HepG2 (cell line): ENCODE measurements around the gene TWF1. TPM values are rescaled to one million over a fixed set of nuclear protein-coding genes. Genes with fewer than 3 reads are reported as not detected.

Experiments used
- ATRX ChIP-seq: sonication (generic); formaldehyde crosslinking; IDR thresholded peaks from 2 replicates; pipeline ENCODE4 v1.4.0; 2020; ENCODE audit warnings: missing genetic modification reagents, borderline replicate concordance
- DPF2 ChIP-seq: sonication (generic); formaldehyde crosslinking; IDR thresholded peaks from 2 replicates; pipeline ENCODE4 v1.4.0; 2020; ENCODE audit warnings: mild to moderate bottlenecking, low read depth, missing genetic modification reagents, borderline replicate concordance
- EHMT2 ChIP-seq: fragments of 200-600 bp; sonication (generic); IDR thresholded peaks from 2 replicates; pipeline ENCODE4 v1.7.0; 2017; ENCODE audit warnings: antibody characterized with exemption, low read depth, low read length, borderline replicate concordance
- FOXJ3 ChIP-seq: sonication (generic); formaldehyde crosslinking; IDR thresholded peaks from 2 replicates; pipeline ENCODE4 v1.4.0; 2020; ENCODE audit warnings: missing genetic modification reagents, mild to moderate bottlenecking, borderline replicate concordance
- HDAC6 ChIP-seq: fragments of 200-600 bp; sonication (generic); IDR thresholded peaks from 2 replicates; pipeline ENCODE4 v1.7.0; 2017; ENCODE audit warnings: mild to moderate bottlenecking, antibody characterized with exemption, low read length, low read depth
- HMG20B ChIP-seq: conservative IDR thresholded peaks from 2 replicates; pipeline ENCODE4 v1.6.1; 2016; ENCODE audit warnings: missing genetic modification reagents, missing compliant biosample characterization
- KDM1A ChIP-seq: IDR thresholded peaks from 2 replicates; pipeline ENCODE4 v1.6.1; 2016; ENCODE audit warnings: missing compliant biosample characterization
- MIER2 ChIP-seq: IDR thresholded peaks from 2 replicates; pipeline ENCODE4 v1.6.1; 2016; ENCODE audit warnings: missing biosample characterization, missing genetic modification reagents
- TMF1 ChIP-seq: sonication (generic); formaldehyde crosslinking; IDR thresholded peaks from 2 replicates; pipeline ENCODE4 v1.8.1; 2022; ENCODE audit warnings: low read depth, missing genetic modification reagents
- ZFP41 ChIP-seq: sonication (generic); formaldehyde crosslinking; IDR thresholded peaks from 2 replicates; pipeline ENCODE4 v1.4.0; 2020; ENCODE audit warnings: mild to moderate bottlenecking, missing genetic modification reagents, borderline replicate concordance
- ZNF101 ChIP-seq: sonication (generic); formaldehyde crosslinking; IDR thresholded peaks from 2 replicates; pipeline ENCODE4 v1.4.0; 2020; ENCODE audit warnings: mild to moderate bottlenecking, low read depth, missing genetic modification reagents, borderline replicate concordance
- ZNF160 ChIP-seq: sonication (generic); formaldehyde crosslinking; IDR thresholded peaks from 2 replicates; pipeline ENCODE4 v1.8.0; 2022; ENCODE audit warnings: mild to moderate bottlenecking, inconsistent platforms, missing genetic modification reagents
- ZNF564 ChIP-seq: sonication (generic); formaldehyde crosslinking; IDR thresholded peaks from 2 replicates; pipeline ENCODE4 v1.8.1; 2023; ENCODE audit warnings: mild to moderate bottlenecking, missing genetic modification reagents
- ZNF615 ChIP-seq: sonication (generic); formaldehyde crosslinking; IDR thresholded peaks from 2 replicates; pipeline ENCODE4 v1.5.0; 2020; ENCODE audit warnings: mild to moderate bottlenecking, missing genetic modification reagents, borderline replicate concordance
- ZNF777 ChIP-seq: sonication (generic); formaldehyde crosslinking; IDR thresholded peaks from 2 replicates; pipeline ENCODE4 v1.4.0; 2020; ENCODE audit warnings: missing genetic modification reagents
- ZSCAN12 ChIP-seq: sonication (generic); formaldehyde crosslinking; IDR thresholded peaks from 2 replicates; pipeline ENCODE4 v1.9.0; 2021; ENCODE audit warnings: mild to moderate bottlenecking, missing genetic modification reagents
- polyA plus RNA-seq, 8 experiments: library from polyadenylated mRNA; depleted of rRNA in 3 of 8; stranded (reverse) in 7 of 8; unstranded in 1 of 8; fragments of >200 nt; fragmentation: Illumina TruSeq in 4 of 8; extraction: Trizol in 4 of 8; gene quantifications; 2 replicates each; pipeline versions ENCODE4 v1.2.1 to v1.2.3, GENCODE V29; 2011 to 2016; ENCODE audit warnings: low read depth in 4 of 8, missing spikeins in 1 of 8, mixed read lengths in 1 of 8; ENCODE audit not compliant: insufficient read depth in 1 of 8
- total RNA-seq, 5 experiments: library from RNA; depleted of rRNA; stranded (reverse); fragments of >200 nt; fragmentation: Illumina TruSeq; extraction: Trizol; gene quantifications; 2 replicates each; pipeline ENCODE4 v1.2.3, GENCODE V29; 2016; ENCODE audit warnings: low read depth in 1 of 5
- TF ChIP-seq, protein P1 (sequence below): sonication (generic); formaldehyde crosslinking; IDR thresholded peaks from 2 replicates; pipeline ENCODE4 v1.4.0; 2020; ENCODE audit warnings: missing genetic modification reagents
- TF ChIP-seq, protein P2 (sequence below): sonication (generic); formaldehyde crosslinking; IDR thresholded peaks from 2 replicates; pipeline ENCODE4 v1.4.0; 2020; ENCODE audit warnings: missing genetic modification reagents
- TF ChIP-seq, protein P3 (sequence below), 2 experiments: IDR thresholded peaks; 2 replicates each; pipeline ENCODE4 v1.6.1; 2011 to 2012; ENCODE audit warnings: low read length in 2 of 2, borderline replicate concordance in 1 of 2, low read depth in 1 of 2, mild to moderate bottlenecking in 1 of 2, moderate library complexity in 1 of 2
- TF ChIP-seq, protein P4 (sequence below): sonication (generic); formaldehyde crosslinking; IDR thresholded peaks from 2 replicates; pipeline ENCODE4 v1.4.0; 2020; ENCODE audit warnings: missing genetic modification reagents; ENCODE audit errors: not compliant biosample characterization

TWF1 gene
- total and polyA plus RNA-seq, 2 of the 13 experiments (the other 11 are each of a cell fraction or from before 2014, with no cell fraction given), result 32.3 to 85.5 TPM

DNA sequence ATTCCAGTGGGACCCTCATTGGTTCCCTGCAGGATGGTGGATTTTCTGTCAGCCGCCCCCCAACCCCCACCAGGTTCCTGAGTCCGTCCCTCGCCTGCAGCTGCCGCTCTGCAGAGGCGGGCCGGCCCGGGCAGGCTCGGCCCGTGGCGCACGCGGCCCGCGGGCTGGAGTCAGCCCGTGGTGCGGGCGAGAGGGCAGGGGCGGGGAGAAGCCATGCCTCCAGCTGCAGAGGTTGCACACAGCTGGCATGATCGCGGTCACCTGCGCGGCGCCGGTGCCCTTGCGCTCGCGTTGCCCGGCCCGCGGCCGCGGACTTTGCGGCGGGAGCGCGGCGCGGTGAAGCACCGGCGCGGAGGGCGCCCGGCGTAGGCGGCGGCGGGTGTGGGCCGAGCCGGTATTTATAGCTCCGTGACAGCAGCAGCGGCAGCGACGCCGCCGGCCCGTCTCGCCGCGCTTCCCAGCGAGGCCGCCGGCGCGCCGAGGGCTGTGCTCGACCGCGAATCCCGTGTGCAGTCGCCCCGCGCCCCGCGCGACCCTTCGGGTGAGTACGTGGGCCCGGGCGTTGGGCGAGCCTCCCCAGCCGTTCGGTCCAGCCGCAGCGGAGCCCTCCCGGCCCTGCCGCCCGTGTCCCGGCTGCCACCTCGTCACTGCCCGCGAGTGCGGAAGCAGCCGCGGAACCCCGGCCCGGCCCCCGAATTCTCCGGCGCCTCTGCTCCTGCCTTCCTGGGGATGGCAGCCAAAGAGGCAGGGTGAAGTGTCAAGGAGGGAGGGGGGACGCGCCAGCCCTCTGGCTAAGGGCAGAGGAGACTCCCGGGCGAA, 29.7 kb upstream of the TWF1 start, which contains the start of gene TMEM117 (continued):
- TF ChIP-seq, protein P1, sequence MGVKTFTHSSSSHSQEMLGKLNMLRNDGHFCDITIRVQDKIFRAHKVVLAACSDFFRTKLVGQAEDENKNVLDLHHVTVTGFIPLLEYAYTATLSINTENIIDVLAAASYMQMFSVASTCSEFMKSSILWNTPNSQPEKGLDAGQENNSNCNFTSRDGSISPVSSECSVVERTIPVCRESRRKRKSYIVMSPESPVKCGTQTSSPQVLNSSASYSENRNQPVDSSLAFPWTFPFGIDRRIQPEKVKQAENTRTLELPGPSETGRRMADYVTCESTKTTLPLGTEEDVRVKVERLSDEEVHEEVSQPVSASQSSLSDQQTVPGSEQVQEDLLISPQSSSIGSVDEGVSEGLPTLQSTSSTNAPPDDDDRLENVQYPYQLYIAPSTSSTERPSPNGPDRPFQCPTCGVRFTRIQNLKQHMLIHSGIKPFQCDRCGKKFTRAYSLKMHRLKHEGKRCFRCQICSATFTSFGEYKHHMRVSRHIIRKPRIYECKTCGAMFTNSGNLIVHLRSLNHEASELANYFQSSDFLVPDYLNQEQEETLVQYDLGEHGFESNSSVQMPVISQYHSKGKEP (CRISPR knock-in tag), result 0 out of 2 replicates have a peak, but pooled peaks have one; percentile 46
- TF ChIP-seq, protein P2, sequence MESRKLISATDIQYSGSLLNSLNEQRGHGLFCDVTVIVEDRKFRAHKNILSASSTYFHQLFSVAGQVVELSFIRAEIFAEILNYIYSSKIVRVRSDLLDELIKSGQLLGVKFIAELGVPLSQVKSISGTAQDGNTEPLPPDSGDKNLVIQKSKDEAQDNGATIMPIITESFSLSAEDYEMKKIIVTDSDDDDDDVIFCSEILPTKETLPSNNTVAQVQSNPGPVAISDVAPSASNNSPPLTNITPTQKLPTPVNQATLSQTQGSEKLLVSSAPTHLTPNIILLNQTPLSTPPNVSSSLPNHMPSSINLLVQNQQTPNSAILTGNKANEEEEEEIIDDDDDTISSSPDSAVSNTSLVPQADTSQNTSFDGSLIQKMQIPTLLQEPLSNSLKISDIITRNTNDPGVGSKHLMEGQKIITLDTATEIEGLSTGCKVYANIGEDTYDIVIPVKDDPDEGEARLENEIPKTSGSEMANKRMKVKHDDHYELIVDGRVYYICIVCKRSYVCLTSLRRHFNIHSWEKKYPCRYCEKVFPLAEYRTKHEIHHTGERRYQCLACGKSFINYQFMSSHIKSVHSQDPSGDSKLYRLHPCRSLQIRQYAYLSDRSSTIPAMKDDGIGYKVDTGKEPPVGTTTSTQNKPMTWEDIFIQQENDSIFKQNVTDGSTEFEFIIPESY (CRISPR knock-in tag), result no peak
- TF ChIP-seq HDAC6 (no peak), ZFP41 (CRISPR knock-in tag) (no peak), ATRX (no peak), DPF2 (CRISPR knock-in tag) (no peak), ZSCAN12 (CRISPR knock-in tag) (no peak), ZNF615 (CRISPR knock-in tag) (no peak), FOXJ3 (no peak), EHMT2 (no peak), MIER2 (no peak), ZNF777 (CRISPR knock-in tag) (peak; percentile 69), HMG20B (CRISPR knock-in tag) (no peak), KDM1A (no peak), ZNF101 (CRISPR knock-in tag) (no peak), TMF1 (CRISPR knock-in tag) (peak; percentile 47; the same call in 1 of the 2 replicates), ZNF564 (CRISPR knock-in tag) (0 out of 2 replicates have a peak, but pooled peaks have one; percentile 34), ZNF160 (peak; percentile 46; the same call in 1 of the 2 replicates)
- TF ChIP-seq, protein P3, sequence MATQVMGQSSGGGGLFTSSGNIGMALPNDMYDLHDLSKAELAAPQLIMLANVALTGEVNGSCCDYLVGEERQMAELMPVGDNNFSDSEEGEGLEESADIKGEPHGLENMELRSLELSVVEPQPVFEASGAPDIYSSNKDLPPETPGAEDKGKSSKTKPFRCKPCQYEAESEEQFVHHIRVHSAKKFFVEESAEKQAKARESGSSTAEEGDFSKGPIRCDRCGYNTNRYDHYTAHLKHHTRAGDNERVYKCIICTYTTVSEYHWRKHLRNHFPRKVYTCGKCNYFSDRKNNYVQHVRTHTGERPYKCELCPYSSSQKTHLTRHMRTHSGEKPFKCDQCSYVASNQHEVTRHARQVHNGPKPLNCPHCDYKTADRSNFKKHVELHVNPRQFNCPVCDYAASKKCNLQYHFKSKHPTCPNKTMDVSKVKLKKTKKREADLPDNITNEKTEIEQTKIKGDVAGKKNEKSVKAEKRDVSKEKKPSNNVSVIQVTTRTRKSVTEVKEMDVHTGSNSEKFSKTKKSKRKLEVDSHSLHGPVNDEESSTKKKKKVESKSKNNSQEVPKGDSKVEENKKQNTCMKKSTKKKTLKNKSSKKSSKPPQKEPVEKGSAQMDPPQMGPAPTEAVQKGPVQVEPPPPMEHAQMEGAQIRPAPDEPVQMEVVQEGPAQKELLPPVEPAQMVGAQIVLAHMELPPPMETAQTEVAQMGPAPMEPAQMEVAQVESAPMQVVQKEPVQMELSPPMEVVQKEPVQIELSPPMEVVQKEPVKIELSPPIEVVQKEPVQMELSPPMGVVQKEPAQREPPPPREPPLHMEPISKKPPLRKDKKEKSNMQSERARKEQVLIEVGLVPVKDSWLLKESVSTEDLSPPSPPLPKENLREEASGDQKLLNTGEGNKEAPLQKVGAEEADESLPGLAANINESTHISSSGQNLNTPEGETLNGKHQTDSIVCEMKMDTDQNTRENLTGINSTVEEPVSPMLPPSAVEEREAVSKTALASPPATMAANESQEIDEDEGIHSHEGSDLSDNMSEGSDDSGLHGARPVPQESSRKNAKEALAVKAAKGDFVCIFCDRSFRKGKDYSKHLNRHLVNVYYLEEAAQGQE (IDR thresholded peaks at IDR 0.05; ENCODE audit: borderline replicate concordance in 1 of 2, low read depth in 1 of 2, low read length in 2 of 2), result no peak
- TF ChIP-seq, protein P4, sequence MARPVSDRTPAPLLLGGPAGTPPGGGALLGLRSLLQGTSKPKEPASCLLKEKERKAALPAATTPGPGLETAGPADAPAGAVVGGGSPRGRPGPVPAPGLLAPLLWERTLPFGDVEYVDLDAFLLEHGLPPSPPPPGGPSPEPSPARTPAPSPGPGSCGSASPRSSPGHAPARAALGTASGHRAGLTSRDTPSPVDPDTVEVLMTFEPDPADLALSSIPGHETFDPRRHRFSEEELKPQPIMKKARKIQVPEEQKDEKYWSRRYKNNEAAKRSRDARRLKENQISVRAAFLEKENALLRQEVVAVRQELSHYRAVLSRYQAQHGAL (CRISPR knock-in tag), result no peak
